ENCODE measurements around the gene SOWAHA. TPM values are rescaled to one million over a fixed set of nuclear protein-coding genes. Genes with fewer than 3 reads are reported as not detected.
A peak's percentile ranks its signal among the peaks of the same experiment; 100 is the strongest.
"Not testable (repeated sequence)": the region's sequence is repeated elsewhere in the genome, so short reads cannot be mapped to it uniquely, and the experiment has no call there.

Gene SOWAHA
- total RNA-seq, 2 donors from 2014 or later: 4.1 to 16.7 TPM

DNA sequence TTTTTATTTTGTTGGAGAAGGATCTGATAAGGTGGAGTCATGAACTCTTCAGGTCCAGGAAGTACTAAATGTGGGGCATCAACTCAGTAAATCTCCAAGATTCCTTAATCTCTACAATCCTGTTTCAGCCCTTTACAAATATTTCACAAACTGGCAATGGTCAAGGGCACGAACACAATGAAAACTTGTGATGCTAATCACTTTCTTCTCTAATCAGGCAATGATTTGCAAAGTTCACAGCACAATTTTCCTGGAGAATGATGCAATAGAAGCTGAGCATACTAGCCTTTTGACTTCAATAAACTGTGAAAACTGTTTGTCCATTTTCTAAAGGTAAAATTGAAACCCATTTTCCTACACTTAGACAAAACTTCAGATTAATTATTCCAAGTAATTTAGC, 36.2 kb downstream of the SOWAHA start:
- DNase-seq (ENCODE audit: low spot score): no peak
- Histone ChIP-seq H3K27me3 (replicated peaks; ENCODE audit: insufficient read depth) (no peaks in the 10 kb centered on the region), H3K9me3 (no peaks in the 10 kb centered on the region), H3K4me1 (replicated peaks) (no peaks in the 10 kb centered on the region), H3K27ac (no peak overlapping the region), H3K4me3 (no peak overlapping the region), H3K36me3 (no peaks in the 10 kb centered on the region)
- intact Hi-C loops (cut with DNase I): no loop called here
- 18% methylated on average over 1 of the region's 1 CpG for WGBS
- no peak for TF ChIP-seq POLR2A (IDR thresholded peaks at IDR 0.05)
- TF ChIP-seq, protein P1, sequence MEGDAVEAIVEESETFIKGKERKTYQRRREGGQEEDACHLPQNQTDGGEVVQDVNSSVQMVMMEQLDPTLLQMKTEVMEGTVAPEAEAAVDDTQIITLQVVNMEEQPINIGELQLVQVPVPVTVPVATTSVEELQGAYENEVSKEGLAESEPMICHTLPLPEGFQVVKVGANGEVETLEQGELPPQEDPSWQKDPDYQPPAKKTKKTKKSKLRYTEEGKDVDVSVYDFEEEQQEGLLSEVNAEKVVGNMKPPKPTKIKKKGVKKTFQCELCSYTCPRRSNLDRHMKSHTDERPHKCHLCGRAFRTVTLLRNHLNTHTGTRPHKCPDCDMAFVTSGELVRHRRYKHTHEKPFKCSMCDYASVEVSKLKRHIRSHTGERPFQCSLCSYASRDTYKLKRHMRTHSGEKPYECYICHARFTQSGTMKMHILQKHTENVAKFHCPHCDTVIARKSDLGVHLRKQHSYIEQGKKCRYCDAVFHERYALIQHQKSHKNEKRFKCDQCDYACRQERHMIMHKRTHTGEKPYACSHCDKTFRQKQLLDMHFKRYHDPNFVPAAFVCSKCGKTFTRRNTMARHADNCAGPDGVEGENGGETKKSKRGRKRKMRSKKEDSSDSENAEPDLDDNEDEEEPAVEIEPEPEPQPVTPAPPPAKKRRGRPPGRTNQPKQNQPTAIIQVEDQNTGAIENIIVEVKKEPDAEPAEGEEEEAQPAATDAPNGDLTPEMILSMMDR (IDR thresholded peaks at IDR 0.05): no peak
- peak; percentile 6 for TF ChIP-seq POLR2AphosphoS5 (IDR thresholded peaks at IDR 0.05)

DNA sequence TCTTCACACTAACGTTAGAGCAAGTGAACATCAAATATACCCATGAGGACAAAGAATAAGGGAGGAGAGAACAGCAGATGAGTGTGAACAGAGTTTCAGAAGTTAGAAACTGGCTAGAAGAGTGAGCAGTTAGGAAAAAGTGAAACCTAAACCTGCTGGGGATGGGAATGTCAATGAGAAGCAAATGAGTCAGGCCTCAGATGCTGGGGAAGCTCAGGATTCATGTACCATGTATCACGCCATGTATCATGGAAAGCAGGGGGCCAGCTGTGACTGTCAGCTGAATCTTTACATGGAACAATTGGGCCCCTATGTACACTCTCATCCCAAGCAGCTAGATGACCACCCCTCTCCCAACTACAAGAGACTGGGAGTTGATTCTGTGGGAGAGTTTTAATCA, 37.0 kb downstream of the SOWAHA start:
- WGBS: 69% methylated on average over 2 of the region's 2 CpGs
- Histone ChIP-seq H3K9me3 (no peaks in the 10 kb centered on the region), H3K4me3 (no peak overlapping the region), H3K27ac (peak overlapping the region in 1 of 2 donors; percentile 13), H3K36me3 (no peaks in the 10 kb centered on the region), H3K27me3 (replicated peaks; ENCODE audit: insufficient read depth) (no peaks in the 10 kb centered on the region), H3K4me1 (replicated peaks) (no peaks in the 10 kb centered on the region)
- DNase-seq (ENCODE audit: low spot score): no peak
- TF ChIP-seq POLR2A (IDR thresholded peaks at IDR 0.05): no peak
- TF ChIP-seq, protein P1 (IDR thresholded peaks at IDR 0.05): no peak
- TF ChIP-seq POLR2AphosphoS5 (IDR thresholded peaks at IDR 0.05): no peak
- intact Hi-C loops (cut with DNase I): no loop called here

DNA sequence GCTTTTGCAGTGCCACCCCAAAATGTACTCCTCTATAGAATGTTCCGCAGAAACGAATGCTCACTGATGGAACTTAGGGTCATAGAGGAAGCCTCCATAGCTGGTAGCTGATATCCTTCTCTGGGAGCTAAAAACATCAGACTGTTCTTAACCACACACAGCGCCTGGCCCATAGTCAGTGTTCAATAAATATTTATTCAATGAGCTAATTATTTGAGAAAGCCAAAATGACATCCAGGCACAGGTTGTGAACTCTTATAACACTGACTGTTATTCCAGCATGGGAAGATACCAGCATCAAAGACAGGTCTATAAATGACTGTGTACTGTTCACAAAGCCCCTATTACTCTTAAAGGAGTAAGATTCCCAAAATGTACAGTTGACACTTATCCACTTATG, 40.2 kb downstream of the SOWAHA start:
- Histone ChIP-seq H3K4me1 (replicated peaks) (no peaks in the 10 kb centered on the region), H3K36me3 (no peaks in the 10 kb centered on the region), H3K27me3 (replicated peaks; ENCODE audit: insufficient read depth) (no peaks in the 10 kb centered on the region), H3K4me3 (no peak overlapping the region), H3K9me3 (no peaks in the 10 kb centered on the region), H3K27ac (peak overlapping the region; percentile 15 to 60)
- peak; percentile 59 for TF ChIP-seq POLR2AphosphoS5 (IDR thresholded peaks at IDR 0.05)
- no peak for TF ChIP-seq POLR2A (IDR thresholded peaks at IDR 0.05)
- intact Hi-C loops (cut with DNase I): no loop called here
- WGBS: 69% methylated on average over 3 of the region's 3 CpGs
- DNase-seq (ENCODE audit: low spot score): no peak

DNA sequence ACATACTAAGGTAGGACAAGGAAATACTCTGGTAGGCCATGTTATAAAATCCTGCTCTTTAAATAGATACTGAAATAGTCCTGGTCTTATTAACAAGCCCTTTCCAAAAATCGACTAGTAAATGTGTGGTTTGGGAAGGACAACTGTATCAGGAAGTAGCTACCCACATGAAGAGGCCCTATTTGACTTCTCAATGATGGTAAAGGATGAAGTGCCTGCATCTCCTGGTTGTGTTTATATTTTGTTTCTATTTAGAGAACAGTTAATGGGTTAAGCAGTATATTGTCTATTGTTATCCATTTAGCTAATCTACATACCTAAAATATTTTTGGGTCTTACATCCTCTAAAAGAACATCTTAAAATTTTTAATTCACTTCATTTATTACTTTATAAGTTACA, 40.7 kb downstream of the SOWAHA start:
- Histone ChIP-seq H3K4me1 (replicated peaks) (no peaks in the 10 kb centered on the region), H3K4me3 (no peak overlapping the region), H3K27ac (peak overlapping the region; percentile 15 to 60), H3K27me3 (replicated peaks; ENCODE audit: insufficient read depth) (no peaks in the 10 kb centered on the region), H3K36me3 (no peaks in the 10 kb centered on the region), H3K9me3 (no peaks in the 10 kb centered on the region)
- intact Hi-C loops (cut with DNase I): no loop called here
- DNase-seq (ENCODE audit: low spot score): no peak
- WGBS: 24% methylated on average over 1 of the region's 1 CpG
- TF ChIP-seq POLR2A (IDR thresholded peaks at IDR 0.05) (no peak), POLR2AphosphoS5 (IDR thresholded peaks at IDR 0.05) (no peak)
- TF ChIP-seq, protein P1 (IDR thresholded peaks at IDR 0.05): no peak

DNA sequence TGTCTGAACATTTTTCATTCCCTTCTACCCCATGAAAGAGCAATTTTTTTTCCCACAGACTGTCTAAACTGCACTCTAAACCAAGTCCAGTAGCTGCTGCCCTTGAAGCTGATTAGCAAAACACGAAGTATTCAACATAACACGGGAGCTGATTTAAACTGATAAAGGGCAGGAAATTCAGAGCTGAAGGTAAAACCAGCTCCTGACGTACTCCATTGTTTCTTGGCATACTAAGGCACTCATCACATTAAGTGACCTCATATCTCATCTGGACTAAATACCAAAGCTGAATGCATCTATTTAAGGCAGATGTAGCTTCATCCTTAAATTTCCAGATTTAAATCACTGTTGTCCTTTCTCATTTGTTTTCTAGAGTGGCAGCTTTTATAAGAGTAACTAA, 41.2 kb downstream of the SOWAHA start:
- WGBS: 22% methylated on average over 3 of the region's 3 CpGs

DNA sequence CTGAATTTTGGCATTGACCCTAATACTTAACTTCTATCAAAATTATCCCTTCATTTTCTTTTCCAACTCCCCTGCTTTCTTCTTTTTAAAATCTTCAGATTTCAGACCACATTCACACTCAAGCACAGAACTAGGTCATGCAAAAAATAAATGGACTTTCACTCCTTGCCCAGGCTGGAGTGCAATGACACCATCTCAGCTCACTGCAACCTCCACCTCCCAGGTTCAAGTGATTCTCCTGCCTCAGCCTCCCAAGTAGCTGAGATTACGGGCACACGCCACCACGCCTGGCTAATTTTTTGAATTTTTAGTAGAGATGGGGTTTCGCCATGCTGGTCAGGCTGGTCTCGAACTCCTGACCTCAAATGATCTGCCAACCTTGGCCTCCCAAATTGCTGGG, 41.9 kb downstream of the SOWAHA start:
- WGBS: 97% methylated on average over 5 of the region's 5 CpGs
- H3K27ac ChIP-seq; DNase-seq (ENCODE audit: low spot score); H3K4me3 ChIP-seq; H3K9me3 ChIP-seq; H3K36me3 ChIP-seq; H3K27me3 ChIP-seq (replicated peaks; ENCODE audit: insufficient read depth); H3K4me1 ChIP-seq (replicated peaks); intact Hi-C loops (cut with DNase I): not testable (repeated sequence)

More for the DNA sequence above, 41.2 kb downstream of the SOWAHA start:
- Histone ChIP-seq H3K27me3 (replicated peaks; ENCODE audit: insufficient read depth) (no peaks in the 10 kb centered on the region), H3K36me3 (no peaks in the 10 kb centered on the region), H3K4me1 (replicated peaks) (no peaks in the 10 kb centered on the region), H3K4me3 (no peak overlapping the region), H3K27ac (peak overlapping the region; percentile 2 to 60), H3K9me3 (no peaks in the 10 kb centered on the region)
- intact Hi-C loops (cut with DNase I): no loop called here
- DNase-seq (ENCODE audit: low spot score): no peak
- TF ChIP-seq, protein P1 (IDR thresholded peaks at IDR 0.05): no peak
- no peak for TF ChIP-seq POLR2AphosphoS5 (IDR thresholded peaks at IDR 0.05)
- TF ChIP-seq POLR2A (IDR thresholded peaks at IDR 0.05): no peak

Measured in prostate gland (tissue), 2 donors.